Measurements from ENCODE around the gene MYO7A.
"Not testable (repeated sequence)": the region's sequence is repeated elsewhere in the genome, so short reads cannot be mapped to it uniquely, and the experiment has no call there.

Gene MYO7A

GRCh38 chr11:77092382-77092781 lies 35.7 kb upstream of the MYO7A start:
- in situ Hi-C loops (cut with MboI; ENCODE audit: low sequenced_read_pairs): no loop called here

GRCh38 chr11:77093056-77093891 lies 34.8 kb upstream of the MYO7A start:
- in situ Hi-C loops (cut with MboI; ENCODE audit: low sequenced_read_pairs): no loop called here

DNA sequence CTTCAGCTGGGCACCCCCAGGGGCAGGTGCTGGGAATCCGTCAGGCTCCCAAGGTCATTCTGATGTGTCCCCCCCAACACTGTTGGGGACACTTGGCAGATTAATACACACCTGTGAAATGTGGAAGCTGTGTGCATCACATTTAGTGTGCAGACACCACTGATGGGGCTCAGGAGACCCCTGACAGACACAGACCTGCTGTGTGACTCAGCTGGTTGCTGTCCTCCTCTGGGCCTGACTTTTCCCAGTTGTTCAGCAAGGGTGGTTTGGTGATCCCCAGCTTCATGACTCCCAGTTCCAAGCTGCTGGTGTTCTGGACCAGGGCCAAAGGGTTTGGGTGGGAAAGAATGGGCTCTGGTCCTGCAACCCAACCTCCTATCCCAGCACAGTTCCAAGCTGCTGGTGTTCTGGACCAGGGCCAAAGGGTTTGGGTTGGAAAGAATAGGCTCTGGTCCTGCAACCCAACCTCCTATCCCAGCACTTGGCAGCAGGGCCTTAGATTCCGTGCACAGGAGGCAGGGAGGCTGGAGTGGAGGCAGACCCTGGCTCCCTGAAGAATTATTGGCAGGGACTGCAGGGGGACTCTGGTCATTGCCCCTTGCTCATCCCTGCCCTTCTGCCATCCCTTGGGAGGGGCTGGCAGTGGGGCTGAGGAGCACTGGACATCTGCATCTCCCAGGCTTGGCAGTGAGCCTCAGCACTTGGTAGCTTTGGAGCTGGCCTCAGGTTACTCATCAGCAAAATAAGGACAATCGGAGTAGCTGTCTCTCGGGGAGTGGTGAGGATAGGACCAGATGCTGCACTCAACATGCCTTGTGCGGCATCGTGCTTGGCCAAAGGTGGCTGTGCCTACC lies 33.8 kb upstream of the MYO7A start:
- in situ Hi-C loops (cut with MboI; ENCODE audit: low sequenced_read_pairs): no loop called here

- in situ Hi-C loops (cut with MboI; ENCODE audit: low sequenced_read_pairs): no loop called here
Measured at GRCh38 chr11:77094841-77095365, 33.1 kb upstream of the MYO7A start.

DNA sequence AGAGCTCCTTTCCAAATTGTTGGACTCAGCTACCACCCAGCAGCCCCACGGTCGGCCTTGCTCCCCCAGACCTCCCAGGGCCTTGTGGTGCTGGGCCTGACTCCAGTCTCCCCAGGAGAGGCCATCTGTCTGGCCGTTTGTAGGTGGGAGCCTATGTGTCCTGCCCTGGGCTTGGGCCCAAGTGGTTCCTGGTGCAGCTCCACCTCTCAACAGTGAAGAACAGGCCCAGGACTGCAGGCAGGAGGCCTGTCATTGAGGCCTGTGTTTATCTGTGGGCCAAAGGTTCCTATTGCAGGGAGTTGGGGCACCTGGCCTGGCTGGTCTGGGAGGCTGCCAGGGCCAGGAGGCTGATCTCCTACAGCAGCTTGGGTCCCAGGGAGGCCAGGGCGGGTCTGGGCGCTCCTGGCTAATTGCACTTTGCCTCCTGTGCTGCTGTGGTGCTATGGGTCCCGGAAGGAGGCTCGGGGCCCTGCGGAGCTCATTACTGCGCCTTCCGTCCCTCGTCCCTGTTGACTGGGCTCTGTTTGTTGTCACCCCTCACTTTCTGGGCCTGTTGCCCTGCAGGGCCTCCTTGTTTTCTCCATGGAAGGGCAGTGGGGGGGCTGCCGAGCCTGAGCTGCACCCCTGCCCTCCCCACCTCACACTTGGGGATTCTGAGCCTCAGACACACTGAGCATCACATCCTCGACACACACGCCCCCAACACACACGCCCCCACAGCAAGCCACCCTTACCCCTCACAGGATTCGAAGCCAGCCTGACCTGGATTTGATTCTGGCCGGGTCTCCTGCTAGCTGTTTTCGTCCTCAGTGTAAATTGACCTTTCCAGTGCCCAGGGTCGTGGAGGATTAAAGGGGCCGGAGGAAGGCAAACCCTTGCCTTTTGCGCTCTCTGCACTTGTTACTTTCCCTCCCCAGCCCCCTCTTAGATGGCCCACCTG lies 32.2 kb upstream of the MYO7A start:
- in situ Hi-C loops (cut with MboI; ENCODE audit: low sequenced_read_pairs): no loop called here

- in situ Hi-C loops (cut with MboI; ENCODE audit: low sequenced_read_pairs): no loop called here
Measured at GRCh38 chr11:77096591-77097019, 31.4 kb upstream of the MYO7A start.

GRCh38 chr11:77097180-77097579 lies 30.9 kb upstream of the MYO7A start:
- in situ Hi-C loops (cut with MboI; ENCODE audit: low sequenced_read_pairs): not testable (repeated sequence)

GRCh38 chr11:77100166-77101042 lies 27.6 kb upstream of the MYO7A start:
- in situ Hi-C loops (cut with MboI; ENCODE audit: low sequenced_read_pairs): no loop called here

DNA sequence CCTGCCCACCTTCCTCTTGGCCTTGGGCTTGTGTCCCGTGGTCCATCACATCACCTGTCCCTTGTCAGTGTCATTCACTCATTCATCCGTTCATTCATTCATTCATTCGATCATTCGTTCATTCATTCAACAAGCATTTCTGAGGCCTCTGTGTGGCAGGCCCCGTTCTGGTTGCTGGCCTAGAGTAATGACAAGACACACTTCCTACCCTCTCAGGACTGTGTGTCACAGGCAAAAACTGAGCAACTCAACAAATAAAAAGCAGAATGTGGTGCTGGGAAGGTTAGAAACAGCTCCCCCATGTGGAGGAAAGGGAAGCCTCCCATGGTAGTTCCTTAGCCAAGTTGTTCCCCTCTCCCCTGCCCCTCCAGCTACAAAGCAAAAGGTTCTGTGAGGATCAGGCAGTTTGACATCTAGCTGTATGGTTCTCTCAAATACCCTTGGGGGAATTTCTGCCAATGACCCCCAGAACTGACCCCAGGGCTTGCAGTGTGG lies 27.0 kb upstream of the MYO7A start:
- in situ Hi-C loops (cut with MboI; ENCODE audit: low sequenced_read_pairs): no loop called here

- in situ Hi-C loops (cut with MboI; ENCODE audit: low sequenced_read_pairs): no loop called here
Measured at GRCh38 chr11:77102246-77103210, 25.5 kb upstream of the MYO7A start, which contains the start of gene OMP. Gene OMP, plus strand, starts transcription at chr11:77102840. Its CDS starts 0 bp downstream, at chr11:77102840.

GRCh38 chr11:77103319-77103718 lies 24.7 kb upstream of the MYO7A start:
- in situ Hi-C loops (cut with MboI; ENCODE audit: low sequenced_read_pairs): no loop called here

GRCh38 chr11:77104727-77105126 lies 23.3 kb upstream of the MYO7A start:
- in situ Hi-C loops (cut with MboI; ENCODE audit: low sequenced_read_pairs): no loop called here

DNA sequence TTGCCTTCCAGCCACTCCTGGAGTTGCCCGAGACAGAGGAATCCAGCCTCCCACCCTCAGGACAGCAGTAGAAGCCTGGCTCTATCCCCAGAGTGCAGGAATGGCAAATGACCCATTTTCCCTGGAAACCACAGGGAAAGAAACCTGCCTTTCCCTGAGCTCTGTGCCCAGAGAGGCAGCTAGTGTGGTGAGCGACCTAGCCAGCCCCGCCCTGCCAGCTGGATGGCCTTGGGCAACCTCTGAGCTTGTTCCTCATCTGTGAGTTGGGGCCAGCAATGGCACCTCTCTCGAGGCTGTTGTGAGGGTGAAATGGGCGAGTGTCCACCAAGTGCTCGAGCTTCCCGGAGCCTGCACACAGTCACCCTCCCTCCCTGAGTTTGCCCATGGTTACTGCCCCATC lies 21.7 kb upstream of the MYO7A start:
- in situ Hi-C loops (cut with MboI; ENCODE audit: low sequenced_read_pairs): no loop called here

DNA sequence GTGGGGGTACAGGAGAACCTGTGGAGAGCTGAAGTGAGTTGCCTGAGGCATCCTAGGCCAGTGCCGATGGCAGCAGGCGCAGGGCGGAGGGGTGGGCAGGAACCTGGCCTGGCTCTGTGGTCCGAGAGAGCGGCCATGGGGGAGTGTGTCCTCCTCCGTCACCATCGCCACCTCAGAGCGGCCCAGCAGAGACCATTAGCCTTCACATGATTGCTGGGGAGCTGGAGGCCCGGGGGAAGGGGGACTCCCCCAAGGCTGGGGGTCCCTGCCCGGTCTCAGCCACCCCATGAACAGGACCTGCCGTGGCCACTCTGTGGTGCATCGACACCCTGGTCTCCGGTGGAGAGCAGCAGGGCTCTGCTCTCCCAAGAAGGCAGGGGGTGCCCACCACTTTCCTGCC lies 21.3 kb upstream of the MYO7A start:
- in situ Hi-C loops (cut with MboI; ENCODE audit: low sequenced_read_pairs): no loop called here

DNA sequence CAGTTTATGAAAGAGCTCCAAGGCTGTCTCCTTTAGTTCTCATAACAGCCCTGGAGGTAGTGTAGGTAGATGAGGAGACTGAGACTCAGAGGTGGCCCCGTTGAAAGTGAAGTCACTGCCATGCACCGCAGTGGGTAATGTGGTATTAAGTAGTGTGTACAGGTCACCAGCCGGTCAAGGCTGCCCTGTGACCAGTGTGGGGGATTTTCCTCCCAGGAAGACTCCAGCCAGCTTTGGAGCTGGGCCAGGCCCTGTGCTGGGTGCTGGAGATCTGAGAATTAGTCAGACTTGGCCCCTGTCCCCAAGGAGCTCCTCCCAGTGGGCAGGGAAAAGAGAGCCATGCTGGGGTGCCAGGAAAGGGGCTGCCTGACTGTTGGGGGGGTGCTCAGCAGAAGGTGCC lies 20.1 kb upstream of the MYO7A start:
- in situ Hi-C loops (cut with MboI; ENCODE audit: low sequenced_read_pairs): no loop called here

DNA sequence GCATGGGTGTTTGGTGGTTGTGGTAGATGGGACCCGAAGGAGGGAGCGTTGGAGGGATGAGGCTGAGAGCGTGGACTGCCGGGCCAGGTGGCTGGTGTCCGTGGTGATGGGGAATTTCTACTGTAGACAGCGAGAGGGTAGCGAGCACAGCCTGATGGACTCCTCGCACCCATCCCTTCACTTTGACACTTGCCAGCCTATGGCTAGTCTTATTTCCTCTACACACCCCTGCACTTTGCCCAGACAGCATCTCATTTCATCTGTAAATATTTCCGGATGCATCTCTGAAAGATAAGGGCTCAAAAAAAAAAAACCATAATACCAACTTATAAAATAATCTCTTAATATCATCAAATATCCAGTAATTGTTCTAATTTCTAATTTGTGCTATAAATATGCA lies 19.6 kb upstream of the MYO7A start:
- in situ Hi-C loops (cut with MboI; ENCODE audit: low sequenced_read_pairs): no loop called here

DNA sequence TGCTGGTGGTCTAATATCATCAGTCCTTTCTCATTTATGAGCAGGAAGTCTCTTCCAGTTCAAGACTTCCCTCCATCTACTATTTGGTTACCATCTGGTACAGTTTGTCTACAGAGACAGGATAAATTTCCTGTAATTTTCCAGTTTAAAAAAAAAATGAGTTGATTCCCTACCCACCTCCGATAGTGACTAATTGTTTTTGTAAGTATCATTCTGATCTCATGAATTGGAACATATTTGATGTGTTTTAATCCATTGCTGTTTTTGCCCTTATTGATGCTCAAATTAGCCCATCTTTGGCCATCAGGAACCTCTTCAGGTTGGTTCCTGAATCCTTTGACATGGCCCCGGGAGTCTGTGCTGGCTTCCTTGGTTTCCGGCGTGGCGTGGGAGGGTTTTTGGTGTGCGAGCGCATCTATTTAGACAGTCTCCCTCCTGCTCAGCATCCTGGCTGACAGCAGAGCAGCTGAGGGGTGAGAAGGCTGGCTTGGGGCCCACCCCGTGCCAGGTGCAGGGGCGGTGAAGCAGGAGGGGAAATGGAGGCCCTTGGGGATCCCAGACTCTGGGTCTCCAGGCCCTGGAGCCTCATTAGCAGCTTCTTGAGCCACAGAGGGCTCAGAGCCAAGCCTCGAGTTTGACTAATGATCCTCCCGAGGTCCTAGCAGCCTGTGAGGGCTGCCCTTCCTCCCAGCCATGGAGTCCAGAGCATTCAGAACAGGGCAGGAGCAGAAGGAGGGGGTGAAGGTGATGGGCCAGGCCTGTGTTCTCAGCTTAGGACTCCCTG lies 18.6 kb upstream of the MYO7A start:
- in situ Hi-C loops (cut with MboI; ENCODE audit: low sequenced_read_pairs): no loop called here
